Measurements from ENCODE around the gene TRIM6. TPM values are rescaled to one million over a fixed set of nuclear protein-coding genes. Genes with fewer than 3 reads are reported as not detected.
A peak's percentile ranks its signal among the peaks of the same experiment; 100 is the strongest.

TRIM6 gene
- total RNA-seq, 1 donor from 2014 or later: 2.1 TPM

DNA sequence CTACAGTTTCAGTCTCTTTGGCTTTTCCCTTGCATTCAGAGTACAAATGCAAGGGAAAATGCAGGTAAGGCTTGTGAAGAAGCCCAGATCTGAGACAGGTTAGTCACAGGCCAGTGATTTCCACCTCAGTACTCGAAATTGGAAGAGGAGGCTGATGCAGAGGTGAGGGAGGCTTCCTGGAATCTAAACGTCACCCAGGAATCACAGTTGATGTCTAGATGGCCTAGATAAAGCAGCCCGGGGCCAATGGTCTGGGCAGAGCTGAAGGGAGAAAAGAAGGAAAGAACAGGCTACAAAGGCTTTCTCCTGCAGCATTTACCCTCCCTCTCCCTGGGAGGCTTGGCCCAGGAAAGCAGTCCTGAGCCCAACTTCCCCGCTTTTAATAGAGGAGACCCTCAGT, 8.5 kb downstream of the TRIM6 start:
- Mint-ChIP-seq H3K9me3 (ENCODE audit: low read depth) (no peaks in the 10 kb centered on the region), H3K27ac (ENCODE audit: unreplicated experiment) (no peak overlapping the region), H3K4me1 (ENCODE audit: low read depth) (peaks cover 37% of the 10 kb centered on the region), H3K4me3 (ENCODE audit: unreplicated experiment) (no peak overlapping the region), H3K36me3 (ENCODE audit: low read depth) (peaks cover 1% of the 10 kb centered on the region), H3K27me3 (ENCODE audit: low read depth) (no peaks in the 10 kb centered on the region)
- TF ChIP-seq, protein P1, sequence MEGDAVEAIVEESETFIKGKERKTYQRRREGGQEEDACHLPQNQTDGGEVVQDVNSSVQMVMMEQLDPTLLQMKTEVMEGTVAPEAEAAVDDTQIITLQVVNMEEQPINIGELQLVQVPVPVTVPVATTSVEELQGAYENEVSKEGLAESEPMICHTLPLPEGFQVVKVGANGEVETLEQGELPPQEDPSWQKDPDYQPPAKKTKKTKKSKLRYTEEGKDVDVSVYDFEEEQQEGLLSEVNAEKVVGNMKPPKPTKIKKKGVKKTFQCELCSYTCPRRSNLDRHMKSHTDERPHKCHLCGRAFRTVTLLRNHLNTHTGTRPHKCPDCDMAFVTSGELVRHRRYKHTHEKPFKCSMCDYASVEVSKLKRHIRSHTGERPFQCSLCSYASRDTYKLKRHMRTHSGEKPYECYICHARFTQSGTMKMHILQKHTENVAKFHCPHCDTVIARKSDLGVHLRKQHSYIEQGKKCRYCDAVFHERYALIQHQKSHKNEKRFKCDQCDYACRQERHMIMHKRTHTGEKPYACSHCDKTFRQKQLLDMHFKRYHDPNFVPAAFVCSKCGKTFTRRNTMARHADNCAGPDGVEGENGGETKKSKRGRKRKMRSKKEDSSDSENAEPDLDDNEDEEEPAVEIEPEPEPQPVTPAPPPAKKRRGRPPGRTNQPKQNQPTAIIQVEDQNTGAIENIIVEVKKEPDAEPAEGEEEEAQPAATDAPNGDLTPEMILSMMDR (IDR thresholded peaks at IDR 0.05): no peak
- DNase-seq (ENCODE audit: low spot score): no peak

DNA sequence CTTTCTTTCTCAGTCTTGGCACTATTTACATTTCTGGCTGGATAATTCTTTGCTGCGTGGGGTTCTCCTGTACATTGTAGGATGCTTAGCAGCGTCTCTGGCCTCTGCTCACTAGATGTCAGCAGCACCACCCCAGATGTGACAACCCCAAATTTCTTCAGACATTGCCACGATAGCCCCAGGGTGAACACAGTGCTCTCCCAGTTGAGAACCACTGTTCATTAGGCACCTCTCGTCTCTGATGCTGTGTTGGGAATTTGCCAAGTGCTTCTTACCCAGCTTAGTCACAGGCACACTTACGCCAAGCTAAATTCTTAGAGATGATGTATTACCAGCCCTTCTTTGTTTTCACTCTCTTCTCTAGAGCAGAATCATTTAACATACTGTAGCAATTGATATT, 9.4 kb downstream of the TRIM6 start:
- H3K27ac Mint-ChIP-seq (ENCODE audit: unreplicated experiment): peak overlapping the region; percentile 79
- no peaks in the 10 kb centered on the region for H3K27me3 Mint-ChIP-seq (ENCODE audit: low read depth)
- H3K36me3 Mint-ChIP-seq (ENCODE audit: low read depth): peaks cover 1% of the 10 kb centered on the region
- TF ChIP-seq, protein P1 (IDR thresholded peaks at IDR 0.05): peak; percentile 50
- peaks cover 32% of the 10 kb centered on the region for H3K4me1 Mint-ChIP-seq (ENCODE audit: low read depth)
- no peaks in the 10 kb centered on the region for H3K9me3 Mint-ChIP-seq (ENCODE audit: low read depth)
- DNase-seq (ENCODE audit: low spot score): no peak
- H3K4me3 Mint-ChIP-seq (ENCODE audit: unreplicated experiment): no peak overlapping the region

DNA sequence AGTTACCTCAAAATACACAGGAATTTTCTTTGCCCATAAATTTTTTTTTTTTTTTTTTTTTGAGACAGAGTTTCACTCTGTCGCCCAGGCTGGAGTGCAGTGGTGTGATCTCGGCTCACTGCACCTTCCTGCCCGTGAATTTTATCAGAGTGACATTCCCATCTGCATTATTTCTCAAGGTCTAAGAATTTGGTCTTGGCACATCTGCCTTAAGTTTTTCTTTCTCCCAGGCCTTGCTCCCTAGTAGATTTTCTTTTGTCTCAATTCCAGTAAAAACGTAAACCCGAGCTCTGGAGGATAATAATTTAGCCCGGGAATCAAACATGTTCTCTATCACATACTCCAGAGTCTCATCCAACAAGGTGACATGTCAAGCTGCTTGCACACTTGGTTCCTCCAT, 12.4 kb downstream of the TRIM6 start:
- TF ChIP-seq, protein P1 (IDR thresholded peaks at IDR 0.05): no peak
- Mint-ChIP-seq H3K36me3 (ENCODE audit: low read depth) (no peaks in the 10 kb centered on the region), H3K27ac (ENCODE audit: unreplicated experiment) (peak overlapping the region; percentile 29), H3K27me3 (ENCODE audit: low read depth) (no peaks in the 10 kb centered on the region), H3K4me1 (ENCODE audit: low read depth) (peaks cover 24% of the 10 kb centered on the region), H3K4me3 (ENCODE audit: unreplicated experiment) (no peak overlapping the region), H3K9me3 (ENCODE audit: low read depth) (no peaks in the 10 kb centered on the region)
- no peak for DNase-seq (ENCODE audit: low spot score)

DNA sequence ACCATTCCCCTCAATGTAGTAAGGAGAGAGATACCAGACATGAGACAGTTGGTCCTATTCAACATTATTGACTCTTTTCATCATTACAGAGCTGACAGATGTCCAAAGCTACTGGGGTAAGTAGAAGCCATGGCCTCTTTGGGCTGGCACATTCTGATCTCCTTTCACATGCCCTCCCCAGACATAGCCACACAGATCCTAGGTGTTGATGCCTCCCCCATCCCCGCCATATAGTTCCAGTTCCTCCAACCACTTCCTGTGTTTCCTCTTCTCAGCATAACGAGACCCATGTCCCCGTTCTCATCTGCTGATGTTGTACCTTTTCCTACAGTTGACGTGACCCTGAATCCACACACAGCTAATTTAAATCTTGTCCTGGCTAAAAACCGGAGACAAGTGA, 14.0 kb downstream of the TRIM6 start:
- TF ChIP-seq, protein P1 (IDR thresholded peaks at IDR 0.05): no peak

DNA sequence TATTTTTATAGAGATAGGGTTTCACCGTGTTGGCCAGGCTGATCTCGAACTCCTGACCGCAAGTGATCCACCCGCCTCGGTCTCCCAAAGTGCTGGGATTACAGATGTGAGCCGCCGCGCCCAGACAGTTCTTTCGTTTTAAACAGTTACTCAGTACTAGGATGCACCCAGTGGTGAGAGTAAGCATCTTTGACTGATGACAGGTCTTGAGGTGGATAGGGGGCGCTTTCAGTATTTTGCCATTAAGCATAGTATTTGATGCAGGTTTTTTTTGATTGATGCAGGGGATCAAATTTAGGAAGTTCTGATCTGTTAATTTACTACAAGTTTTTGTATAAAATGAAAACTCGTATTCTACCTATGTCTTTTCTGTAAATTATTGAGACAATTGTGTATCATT, 15.2 kb downstream of the TRIM6 start:
- Mint-ChIP-seq H3K27me3 (ENCODE audit: low read depth) (no peaks in the 10 kb centered on the region), H3K4me1 (ENCODE audit: low read depth) (peaks cover 8% of the 10 kb centered on the region), H3K4me3 (ENCODE audit: unreplicated experiment) (no peak overlapping the region), H3K36me3 (ENCODE audit: low read depth) (no peaks in the 10 kb centered on the region), H3K27ac (ENCODE audit: unreplicated experiment) (no peak overlapping the region), H3K9me3 (ENCODE audit: low read depth) (no peaks in the 10 kb centered on the region)
- TF ChIP-seq, protein P1 (IDR thresholded peaks at IDR 0.05): no peak
- no peak for DNase-seq (ENCODE audit: low spot score)

More for the DNA sequence above, 14.0 kb downstream of the TRIM6 start:
- H3K9me3 Mint-ChIP-seq (ENCODE audit: low read depth): no peaks in the 10 kb centered on the region
- H3K27me3 Mint-ChIP-seq (ENCODE audit: low read depth): no peaks in the 10 kb centered on the region
- H3K4me3 Mint-ChIP-seq (ENCODE audit: unreplicated experiment): no peak overlapping the region
- no peak overlapping the region for H3K27ac Mint-ChIP-seq (ENCODE audit: unreplicated experiment)
- no peaks in the 10 kb centered on the region for H3K36me3 Mint-ChIP-seq (ENCODE audit: low read depth)
- peaks cover 19% of the 10 kb centered on the region for H3K4me1 Mint-ChIP-seq (ENCODE audit: low read depth)
- DNase-seq (ENCODE audit: low spot score): no peak
